CD4-positive, alpha-beta T cell treated with Interleukin-2 at 100 ng/mL for 4 hours (primary cell): ENCODE data around the gene TEDC2.

Source experiments
- DNase-seq: peaks from one replicate; pipeline ENCODE4 v3.0.0-alpha.2; 2020; ENCODE audit warnings: low spot score

The TEDC2 gene

DNA sequence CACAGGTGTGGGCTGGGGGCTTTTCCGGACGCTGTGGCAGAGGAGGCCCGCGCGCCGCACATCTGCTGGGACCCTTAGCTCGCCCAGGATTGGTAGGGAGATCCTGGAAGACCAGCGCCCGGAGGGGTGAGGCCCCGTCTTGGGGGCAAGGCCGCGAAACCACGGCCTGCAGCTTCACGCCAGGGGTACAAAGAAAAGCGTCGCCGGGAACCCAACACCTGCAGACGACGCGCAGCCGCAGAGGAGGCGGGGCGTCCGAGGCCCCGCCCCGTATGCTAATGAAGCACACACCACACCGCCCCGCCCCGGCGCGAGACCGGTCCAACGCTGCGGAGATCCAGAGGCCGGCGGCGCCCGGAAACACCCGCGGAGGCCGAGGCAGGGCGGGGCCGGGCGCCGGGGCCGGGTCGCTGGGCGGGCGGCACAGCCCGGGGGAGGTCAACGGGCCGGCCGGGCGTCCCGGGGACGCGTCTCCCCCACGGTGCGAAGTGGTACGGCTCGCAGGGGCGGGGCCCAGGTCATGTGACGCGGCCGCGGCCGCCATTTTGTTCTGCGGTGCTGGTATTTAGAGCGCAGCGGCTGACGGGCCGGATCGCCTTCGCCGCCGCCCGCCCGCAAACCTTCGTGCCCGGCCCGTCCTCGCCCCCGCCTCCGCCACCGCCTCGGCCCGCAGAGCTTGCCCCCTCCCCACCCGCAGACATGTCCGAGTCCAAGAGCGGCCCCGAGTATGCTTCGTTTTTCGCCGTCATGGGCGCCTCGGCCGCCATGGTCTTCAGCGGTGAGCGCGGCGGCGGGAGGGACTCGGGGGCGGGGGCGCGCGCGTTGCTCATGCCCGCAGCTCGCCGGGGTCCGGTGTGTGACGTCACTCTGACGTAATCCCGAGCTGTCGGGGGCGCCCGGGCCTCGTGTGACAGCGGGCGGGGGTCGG, 53.8 kb downstream of the TEDC2 start, which contains the start of gene ATP6V0C:
TSS of gene ATP6V0C (plus strand) at position 548 of the 928 bp plus-strand sequence. CDS start at position 700, 152 bp downstream.
- peak; percentile 93 for DNase-seq
